Calu3 (cell line): ENCODE measurements around the gene TCEA3. TPM values are rescaled to one million over a fixed set of nuclear protein-coding genes. Genes with fewer than 3 reads are reported as not detected.

Source experiments
- BruUV-seq: library from RNA; stranded (reverse); fragments of 400-500 nt; replicated peaks from 2 replicates; lab custom pipeline; 2021; lab: Mats Ljungman, UMichigan
- CTCF ChIA-PET: fragments of 300-600 bp; sonication (Branson Sonifier 250); formaldehyde crosslinking; loops from one replicate; lab custom pipeline; 2022; ENCODE audit warnings: antibody characterized with exemption; lab: Charles Lee
- DNase-seq: peaks from one replicate; pipeline ENCODE4 v3.0.0; 2022
- H3K27ac Mint-ChIP-seq: one replicate; pipeline ENCODE4 v1.8.0; 2022; ENCODE audit warnings: mixed read lengths; ENCODE audit not compliant: unreplicated experiment
- H3K27me3 Mint-ChIP-seq: one replicate; pipeline ENCODE4 v1.8.0; 2022; ENCODE audit warnings: mixed read lengths; ENCODE audit not compliant: unreplicated experiment
- H3K36me3 Mint-ChIP-seq: one replicate; pipeline ENCODE4 v1.8.0; 2022; ENCODE audit warnings: mild to moderate bottlenecking, moderate library complexity, mixed read lengths; ENCODE audit not compliant: insufficient read depth, unreplicated experiment
- H3K4me1 Mint-ChIP-seq: one replicate; pipeline ENCODE4 v1.8.0; 2022; ENCODE audit warnings: mild to moderate bottlenecking, low read depth, mixed read lengths; ENCODE audit not compliant: unreplicated experiment
- H3K4me3 Mint-ChIP-seq: one replicate; pipeline ENCODE4 v1.8.0; 2022; ENCODE audit warnings: mild to moderate bottlenecking, low read depth, moderate library complexity, mixed read lengths; ENCODE audit not compliant: unreplicated experiment
- H3K9me3 Mint-ChIP-seq: one replicate; pipeline ENCODE4 v1.8.0; 2022; ENCODE audit warnings: low read depth, mixed read lengths; ENCODE audit not compliant: unreplicated experiment
- CTCF ChIP-seq: fragments of 200-600 bp; IDR thresholded peaks from one replicate; pipeline ENCODE4 v1.8.0; 2022; ENCODE audit warnings: antibody characterized with exemption; ENCODE audit not compliant: unreplicated experiment
- intact Hi-C: fragments of 100-400 bp; cut with micrococcal nuclease; formaldehyde crosslinking; loops from one replicate; pipeline ENCODE4 v1.10.0; 2022; ENCODE audit not compliant: unreplicated experiment
- total RNA-seq: library from RNA; stranded (reverse); gene quantifications from 2 replicates; pipeline ENCODE4 v1.2.3, GENCODE V29; 2022

The TCEA3 gene
- total RNA-seq, 1 experiment from 2014 or later = 1.5 TPM

DNA sequence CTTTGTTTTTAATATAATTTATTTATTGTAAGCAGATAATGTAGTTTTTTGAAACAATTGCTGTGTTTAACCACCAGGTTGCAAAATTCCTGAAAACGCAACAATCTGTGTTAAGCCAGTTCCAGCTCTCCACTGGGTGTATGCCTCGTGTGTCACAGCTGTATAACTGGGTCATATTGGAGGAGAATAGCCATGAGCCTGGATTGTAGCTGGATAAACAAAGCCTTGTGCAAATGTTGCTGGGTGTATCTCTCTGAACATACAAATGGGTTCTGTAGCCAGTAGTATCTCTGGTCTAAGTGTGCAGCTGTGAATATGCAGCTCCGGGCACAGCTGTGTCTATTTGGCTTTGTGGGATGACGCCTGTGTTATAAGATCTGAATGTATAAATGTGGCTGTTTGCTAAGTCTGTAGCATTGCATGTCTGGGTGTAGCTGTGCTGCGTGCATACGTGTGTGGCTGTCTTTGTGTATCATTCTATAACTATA, 2.8 kb downstream of the TCEA3 start:
- no TSS peak for BruUV-seq
- CTCF ChIA-PET = no interaction called here
- peaks cover 34% of the 10 kb centered on the region for H3K27me3 Mint-ChIP-seq
- intact Hi-C loops = no loop called here
- no peak for TF ChIP-seq CTCF
- peaks cover 8% of the 10 kb centered on the region for H3K4me1 Mint-ChIP-seq
- no peaks in the 10 kb centered on the region for H3K9me3 Mint-ChIP-seq
- DNase-seq = no peak
- H3K36me3 Mint-ChIP-seq = peaks cover 10% of the 10 kb centered on the region
- no peak overlapping the region for H3K27ac Mint-ChIP-seq
- H3K4me3 Mint-ChIP-seq = no peak overlapping the region

- Mint-ChIP-seq H3K9me3 (no peaks in the 10 kb centered on the region), H3K27me3 (peaks cover 29% of the 10 kb centered on the region), H3K4me1 (peaks cover 8% of the 10 kb centered on the region), H3K36me3 (peaks cover 10% of the 10 kb centered on the region), H3K4me3 (no peak overlapping the region), H3K27ac (no peak overlapping the region)
- no peak for DNase-seq
- intact Hi-C loops = no loop called here
- CTCF ChIA-PET = no interaction called here
- no peak for TF ChIP-seq CTCF
- BruUV-seq = no TSS peak
These were observed 3.2 kb downstream of the TCEA3 start for GRCh38 chr1:23421343-23421742.

DNA sequence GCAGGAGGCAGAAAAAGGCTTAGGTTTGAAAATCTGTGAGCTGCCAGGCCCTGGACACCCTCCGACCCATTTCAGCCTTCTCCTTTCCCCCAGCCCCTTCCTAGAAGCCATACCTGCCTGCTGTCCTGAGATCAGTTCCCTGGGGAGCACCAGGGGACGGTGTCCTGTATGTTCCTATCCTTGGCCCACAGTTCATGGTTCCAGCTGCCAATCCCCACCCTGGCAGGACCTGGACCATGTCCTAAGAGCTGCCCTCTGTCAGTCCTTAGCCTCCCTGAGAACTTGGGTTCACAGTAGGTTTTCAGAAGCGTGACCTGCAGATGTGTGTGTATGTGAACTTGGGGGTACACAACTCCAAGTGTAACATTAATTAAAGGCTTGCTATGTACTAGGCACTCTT, 3.8 kb downstream of the TCEA3 start:
- H3K27me3 Mint-ChIP-seq = peaks cover 24% of the 10 kb centered on the region
- no peak for TF ChIP-seq CTCF
- no peak overlapping the region for H3K27ac Mint-ChIP-seq
- no peak for DNase-seq
- H3K4me3 Mint-ChIP-seq = no peak overlapping the region
- intact Hi-C loops = no loop called here
- H3K4me1 Mint-ChIP-seq = peaks cover 8% of the 10 kb centered on the region
- H3K9me3 Mint-ChIP-seq = no peaks in the 10 kb centered on the region
- CTCF ChIA-PET = no interaction called here
- peaks cover 10% of the 10 kb centered on the region for H3K36me3 Mint-ChIP-seq
- no TSS peak for BruUV-seq

- intact Hi-C loops = no loop called here
These were observed 5.4 kb downstream of the TCEA3 start for GRCh38 chr1:23419180-23419579.

More at GRCh38 chr1:23419180-23419579, 5.4 kb downstream of the TCEA3 start:
- no peak for DNase-seq
- no peak overlapping the region for H3K4me3 Mint-ChIP-seq
- no peaks in the 10 kb centered on the region for H3K9me3 Mint-ChIP-seq
- no TSS peak for BruUV-seq
- H3K27ac Mint-ChIP-seq = no peak overlapping the region
- peaks cover 3% of the 10 kb centered on the region for H3K36me3 Mint-ChIP-seq
- TF ChIP-seq CTCF = no peak
- peaks cover 8% of the 10 kb centered on the region for H3K4me1 Mint-ChIP-seq
- CTCF ChIA-PET = no interaction called here
- H3K27me3 Mint-ChIP-seq = peaks cover 15% of the 10 kb centered on the region
